ENCODE data around the gene BRD9.

- no peak for TF ChIP-seq CTCF (IDR thresholded peaks at IDR 0.05)
- TF ChIP-seq POLR2A (IDR thresholded peaks at IDR 0.05), result no peak
Observed at GRCh38 chr5:859798-860296, 32.8 kb downstream of the BRD9 start.

All from thyroid gland (tissue), 4 donors.